Right ventricle myocardium inferior (tissue), 1 donor: Measurements from ENCODE around the gene DTNBP1. TPM values are rescaled to one million over a fixed set of nuclear protein-coding genes. Genes with fewer than 3 reads are reported as not detected.

Source experiments
- ATAC-seq: fragments of 200-7000 bp; cut with Tn5 transposase; one replicate; pipeline ENCODE4 v1.9.1; 2020; ENCODE audit warnings: mild to moderate bottlenecking, moderate library complexity
- DNase-seq: peaks from one replicate; pipeline ENCODE4 v3.0.0; 2021; ENCODE audit errors: missing footprints
- intact Hi-C: fragments of 100-400 bp; cut with DNase I; formaldehyde crosslinking; loops from one replicate; pipeline ENCODE4 v1.11.0; 2022
- total RNA-seq: library from RNA; stranded (reverse); fragmentation: NEBNext Ultra II Directional; extraction: Animal tissue kit (Norgen Biotek cat#: 25700); gene quantifications from one replicate; pipeline ENCODE4 v1.2.1, GENCODE V29; 2021
- donor health status: DM: no; HTN: yes; CAD: no; lungs with severe emphysema.

DTNBP1 gene
- total RNA-seq, 1 donor from 2014 or later = 21.0 TPM

GRCh38 chr6:15630202-15630601 is 32.6 kb downstream of the DTNBP1 start:
- DNase-seq (no peak), ATAC-seq (no peak)
- intact Hi-C loops = no loop called here

GRCh38 chr6:15629487-15629886 is 33.3 kb downstream of the DTNBP1 start:
- DNase-seq (no peak), ATAC-seq (no peak)
- intact Hi-C loops = no loop called here

GRCh38 chr6:15628499-15629131 is 34.2 kb downstream of the DTNBP1 start:
- DNase-seq = no peak
- ATAC-seq = no peak
- intact Hi-C loops = no loop called here

- ATAC-seq (no peak), DNase-seq (no peak)
- intact Hi-C loops = no loop called here
Measured at GRCh38 chr6:15627821-15628220, 35.0 kb downstream of the DTNBP1 start.

DNA sequence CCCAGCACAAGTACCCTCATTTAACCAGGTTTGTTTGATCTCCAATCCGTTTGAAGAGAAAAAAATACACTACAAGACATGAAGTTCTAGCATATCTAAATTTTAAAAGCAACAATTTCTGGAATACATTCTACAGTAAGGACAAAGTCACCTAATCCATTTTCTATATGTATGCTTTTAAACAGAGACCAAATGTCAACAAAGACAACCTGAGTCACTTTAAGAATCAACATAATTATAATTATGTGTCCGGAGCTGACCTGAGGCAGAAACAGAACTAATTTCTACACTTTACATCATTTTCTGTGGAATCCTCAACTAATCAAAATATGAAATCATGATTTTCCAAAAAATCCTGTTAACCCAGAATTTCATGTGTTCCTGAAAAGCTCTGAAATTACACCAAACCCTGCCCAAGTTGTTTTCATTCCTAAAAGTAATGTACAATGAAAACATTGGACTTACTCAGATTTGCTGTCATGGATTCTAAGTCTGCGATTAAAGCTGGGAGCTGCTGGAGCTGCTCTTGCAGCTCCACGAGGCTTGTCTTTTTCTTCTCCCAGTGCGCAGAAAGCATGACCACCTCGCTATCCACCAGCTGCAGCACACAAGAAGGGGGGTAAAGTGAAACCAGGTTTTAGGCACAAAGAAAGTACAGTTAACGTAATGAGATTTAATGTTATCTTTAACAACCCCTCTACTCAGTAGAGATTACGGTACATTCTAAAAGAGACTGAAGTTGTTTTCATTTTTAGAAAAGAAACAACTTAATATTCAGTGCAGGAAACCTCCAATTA is 35.8 kb downstream of the DTNBP1 start:
- ATAC-seq (no peak), DNase-seq (no peak)
- intact Hi-C loops = no loop called here

DNA sequence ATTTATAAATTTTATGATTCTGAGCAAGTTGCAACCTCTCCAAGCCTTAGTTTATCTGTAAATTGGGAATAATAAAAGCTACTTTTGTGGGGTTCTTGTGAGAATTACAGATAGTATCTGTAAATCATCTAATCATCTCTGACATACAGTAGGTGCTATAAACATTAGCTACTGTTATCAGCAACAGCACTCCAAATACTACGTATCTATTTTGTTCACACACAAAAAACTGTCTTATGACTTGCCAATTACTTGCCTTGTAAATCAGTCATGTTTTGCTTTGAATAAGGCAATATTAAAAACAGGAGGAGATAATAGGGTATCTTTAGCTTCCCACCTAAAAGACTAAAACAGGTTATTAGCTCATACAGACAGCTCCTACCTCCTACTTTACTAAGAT is 36.7 kb downstream of the DTNBP1 start:
- ATAC-seq = no peak
- DNase-seq = no peak
- intact Hi-C loops = no loop called here

GRCh38 chr6:15623276-15624116 is 39.3 kb downstream of the DTNBP1 start:
- intact Hi-C loops = loop anchor here (2.0 to 5.0 kb wide), 4 partner anchors 119 to 1491 kb away; partner anchors contain the start of gene JARID2
- no peak for DNase-seq
- ATAC-seq = peak; percentile 49

DNA sequence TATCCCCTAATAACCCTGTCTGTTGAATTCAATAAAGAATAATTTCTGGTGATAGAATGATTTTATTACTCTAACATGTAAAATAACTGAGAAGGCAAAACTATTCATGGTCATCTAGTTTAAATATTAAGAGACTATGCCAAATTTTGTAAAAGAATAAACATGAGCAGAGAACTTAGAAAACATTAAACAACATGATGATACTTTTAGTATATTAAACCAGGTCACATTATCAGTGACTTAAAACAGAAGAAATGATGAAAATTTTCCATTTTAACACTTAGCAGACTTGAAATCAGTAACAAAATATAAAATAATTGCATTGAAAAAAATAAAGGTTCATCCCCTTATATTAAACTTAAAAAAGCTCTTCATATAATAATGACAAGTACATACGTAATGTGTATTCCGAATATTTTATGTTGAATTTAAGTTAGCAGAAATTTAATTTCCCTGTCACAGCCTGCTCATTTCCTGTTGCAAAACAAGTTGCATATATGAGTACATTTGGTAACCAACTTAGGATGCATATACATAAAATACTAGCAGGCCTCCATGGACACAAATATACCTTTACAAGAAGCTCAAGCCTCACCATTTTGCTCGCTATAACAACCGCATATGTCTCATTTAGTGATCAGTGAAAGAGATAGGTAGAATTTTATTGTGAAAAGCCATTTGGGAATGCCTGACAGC is 40.6 kb downstream of the DTNBP1 start:
- DNase-seq = no peak
- ATAC-seq = no peak
- intact Hi-C loops = loop anchor here (2.0 to 5.0 kb wide), 4 partner anchors 117 to 1490 kb away; partner anchors contain the start of gene JARID2

DNA sequence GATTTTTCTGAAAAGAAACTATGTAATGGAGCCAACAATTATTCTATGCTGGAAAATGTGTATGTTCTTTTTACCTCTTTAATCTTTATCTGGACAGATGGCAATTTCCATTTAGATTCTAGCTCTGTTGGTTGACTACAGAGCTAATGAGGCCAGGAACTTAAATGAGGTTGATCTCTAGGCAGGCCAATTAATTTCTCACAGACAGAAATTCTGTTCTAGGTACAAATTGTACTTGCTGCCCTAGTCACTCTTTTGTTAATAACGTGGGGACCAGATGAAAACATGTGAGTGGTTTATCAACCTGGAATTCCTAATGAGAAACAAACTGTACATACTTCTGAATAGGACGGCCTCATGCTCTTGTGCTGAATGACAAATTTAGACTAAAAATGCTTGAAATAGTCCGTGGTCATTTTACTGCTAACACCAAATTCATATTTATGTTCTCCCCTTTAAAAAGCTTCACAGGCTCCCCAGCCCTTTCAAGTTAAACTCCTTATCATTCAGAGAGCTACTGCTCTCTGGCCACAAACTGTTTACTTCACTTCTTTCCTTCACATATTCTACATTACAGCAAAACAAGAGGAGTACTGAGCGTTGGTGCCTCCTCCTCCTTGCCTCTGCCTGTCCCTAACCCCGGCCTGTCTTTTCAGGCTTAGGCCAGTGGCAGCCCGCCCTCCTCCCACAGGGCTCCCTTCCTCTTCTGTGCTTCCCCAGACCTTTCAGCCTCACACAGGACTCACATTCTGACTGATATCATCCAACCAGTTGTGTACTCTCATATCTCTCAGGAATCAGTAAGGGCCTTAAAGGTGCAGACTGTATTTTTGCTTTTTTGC is 41.4 kb downstream of the DTNBP1 start:
- peak; percentile 84 for DNase-seq
- intact Hi-C loops = loop anchor here (2.0 to 5.0 kb wide), 5 partner anchors 109 to 1489 kb away; partner anchors contain the start of gene JARID2

GRCh38 chr6:15620611-15621010 is 42.2 kb downstream of the DTNBP1 start:
- ATAC-seq = peak; percentile 43

More for the DNA sequence above, 41.4 kb downstream of the DTNBP1 start:
- ATAC-seq = peak; percentile 84

DNA sequence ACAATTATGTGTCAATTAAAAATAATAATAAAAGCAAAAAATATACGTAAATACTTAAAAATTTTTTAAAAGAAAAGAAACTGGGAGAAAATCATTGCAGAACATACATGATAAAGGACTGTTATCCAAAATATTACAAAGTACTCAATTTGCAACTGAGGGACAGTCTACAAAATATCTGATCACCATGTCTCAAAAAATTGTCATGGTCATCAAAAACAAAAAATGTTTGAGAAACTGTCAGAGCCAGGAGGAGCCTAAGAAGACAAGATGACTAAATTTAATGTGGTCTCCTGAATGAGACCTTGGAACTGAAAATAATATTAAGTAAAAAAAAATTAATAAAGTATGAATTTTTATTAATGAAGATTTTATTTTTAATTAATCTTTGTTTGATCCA is 43.5 kb downstream of the DTNBP1 start:
- DNase-seq (no peak), ATAC-seq (no peak)
- intact Hi-C loops = no loop called here

More at GRCh38 chr6:15620611-15621010, 42.2 kb downstream of the DTNBP1 start:
- intact Hi-C loops = loop anchor here (2.0 to 5.0 kb wide), 4 partner anchors 108 to 1488 kb away; partner anchors contain the start of gene JARID2
- DNase-seq = no peak

GRCh38 chr6:15618685-15619084 is 44.1 kb downstream of the DTNBP1 start:
- ATAC-seq (no peak), DNase-seq (no peak)
- intact Hi-C loops = no loop called here

- DNase-seq = no peak
- intact Hi-C loops = no loop called here
- ATAC-seq = no peak
Measured at GRCh38 chr6:15616261-15616660, 46.6 kb downstream of the DTNBP1 start.

DNA sequence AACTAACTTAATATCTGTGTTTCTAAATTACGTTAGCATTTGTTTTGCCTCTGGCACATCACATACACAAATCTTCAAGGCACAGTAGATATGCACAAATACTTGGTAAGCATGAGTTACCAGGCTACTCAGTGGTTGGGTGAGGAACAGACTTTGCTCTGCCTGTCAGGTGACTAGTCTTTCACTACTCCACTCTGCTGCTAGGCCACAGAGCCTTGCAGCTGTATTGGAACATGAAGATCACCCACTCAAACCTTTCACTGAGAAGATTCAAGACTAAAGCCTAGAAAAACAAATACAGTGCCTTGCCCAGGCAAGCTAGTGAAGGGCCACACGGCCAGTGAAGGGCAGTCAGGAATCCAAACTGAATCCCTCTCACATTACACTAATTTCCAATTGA is 47.0 kb downstream of the DTNBP1 start:
- ATAC-seq = no peak
- DNase-seq = no peak
- intact Hi-C loops = no loop called here

DNA sequence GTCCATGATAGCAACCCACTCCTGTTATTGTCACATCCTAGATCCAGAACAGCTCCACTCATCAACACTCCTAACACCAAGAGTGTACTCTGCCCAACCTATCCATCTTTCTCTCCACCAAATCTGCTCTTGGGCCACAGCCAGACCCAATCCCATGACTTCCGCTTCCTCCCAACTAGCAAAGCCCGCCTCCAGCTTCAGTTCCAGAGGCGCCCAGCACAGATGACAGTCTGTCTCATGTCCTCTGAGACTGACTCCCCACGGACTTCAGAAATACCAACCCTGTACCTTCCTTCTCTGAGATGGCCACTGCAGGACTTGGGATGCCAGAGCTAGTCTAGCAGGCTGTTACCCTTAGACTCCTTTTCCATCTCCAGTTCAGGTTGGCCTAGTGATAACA is 48.6 kb downstream of the DTNBP1 start:
- DNase-seq = no peak
- no peak for ATAC-seq
- intact Hi-C loops = no loop called here

DNA sequence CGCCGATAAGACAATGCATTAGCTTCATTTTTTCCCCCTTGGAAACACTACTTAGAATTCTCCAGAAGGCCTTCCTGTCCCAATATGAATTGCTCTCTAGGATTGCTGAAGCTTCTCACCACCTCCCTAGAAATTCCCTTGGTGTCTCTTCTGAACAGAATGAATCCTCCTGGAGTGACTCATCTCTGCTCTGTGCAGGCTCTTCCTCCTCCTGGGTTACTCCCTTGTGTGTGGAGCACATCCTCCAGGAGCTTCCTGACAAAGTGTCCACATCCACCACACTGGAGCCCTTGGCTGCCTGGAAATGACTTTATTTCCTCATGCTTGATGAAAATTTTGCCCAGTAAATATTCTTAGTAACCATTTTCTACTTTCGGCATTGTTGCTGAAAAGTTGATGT is 54.4 kb downstream of the DTNBP1 start:
- intact Hi-C loops = no loop called here
- no peak for DNase-seq
- peak; percentile 50 for ATAC-seq

DNA sequence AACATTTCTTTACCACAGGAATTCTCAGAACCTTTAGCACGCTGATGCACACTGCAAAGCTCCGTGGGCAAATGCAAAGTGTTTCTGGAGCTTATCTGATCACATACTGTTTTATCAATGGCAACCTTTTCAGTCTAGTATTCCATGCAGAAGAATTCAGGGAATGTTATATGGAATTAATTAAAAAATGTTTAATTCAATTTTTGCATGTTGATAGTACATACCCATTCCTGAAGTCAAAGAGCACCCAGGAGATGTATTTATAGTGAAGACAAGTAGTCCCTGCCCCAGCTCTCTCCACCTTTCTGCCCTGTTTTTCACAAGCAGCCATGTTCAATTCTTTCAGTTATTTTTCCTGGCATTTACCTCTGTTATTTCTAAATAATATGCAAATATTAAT is 55.2 kb downstream of the DTNBP1 start:
- intact Hi-C loops = no loop called here
- DNase-seq (no peak), ATAC-seq (no peak)

GRCh38 chr6:15606347-15606746 is 56.5 kb downstream of the DTNBP1 start:
- ATAC-seq = no peak
- intact Hi-C loops = no loop called here

More at GRCh38 chr6:15606347-15606746, 56.5 kb downstream of the DTNBP1 start:
- no peak for DNase-seq
